Fibroblast of the aortic adventitia (primary cell): ENCODE results near the gene PNMA5. TPM values are rescaled to one million over a fixed set of nuclear protein-coding genes. Genes with fewer than 3 reads are reported as not detected.
"Not testable (repeated sequence)": the region's sequence is repeated elsewhere in the genome, so short reads cannot be mapped to it uniquely, and the experiment has no call there.

Source experiments
- DNase-seq: peaks from one replicate; pipeline ENCODE4 v3.0.0-alpha.2; 2010; ENCODE audit warnings: low read depth
- H3K4me3 ChIP-seq: 2 replicates; pipeline ENCODE4 v1.5.1; 2011; ENCODE audit warnings: low read depth, mild to moderate bottlenecking, control low read depth, low read length, moderate library complexity
- total RNA-seq: library from RNA; depleted of rRNA; stranded (reverse); fragments of >200 nt; gene quantifications from 2 replicates; pipeline ENCODE4 v1.2.3, GENCODE V29; 2012; ENCODE audit warnings: low replicate concordance
- TF ChIP-seq, protein P1 (sequence below): IDR thresholded peaks from 2 replicates; pipeline ENCODE4 v1.5.1; 2011; ENCODE audit warnings: mild to moderate bottlenecking, low read length, control low read depth, inconsistent platforms; ENCODE audit not compliant: insufficient read depth

PNMA5 gene
- not detected in 2 replicates for total RNA-seq

DNA sequence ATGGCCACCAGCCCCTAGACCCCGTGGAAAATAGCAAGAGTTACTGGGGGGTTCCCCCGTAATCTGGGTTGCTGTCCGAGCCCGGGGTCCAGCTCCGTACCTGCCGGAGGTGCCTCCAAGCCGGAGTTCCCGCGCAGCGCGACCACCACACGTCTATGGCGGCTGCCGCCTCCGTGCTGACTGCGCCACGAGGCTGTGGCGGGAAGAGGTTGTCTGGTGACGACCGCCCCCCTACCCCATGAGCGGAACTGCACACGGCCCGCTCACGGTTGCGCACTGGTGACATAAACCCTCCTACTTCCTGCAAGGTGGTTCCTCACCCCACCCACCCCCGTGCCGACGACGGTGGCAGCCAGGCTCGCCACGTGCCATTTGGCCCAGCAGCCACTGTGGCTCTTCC lies at the start of gene PNMA5:
TSS of gene PNMA5 (minus strand) at position 184 of the 400 bp plus-strand sequence. CDS start 2,518 bp downstream, outside the sequence.
- no peak within 1 kb of the TSS for H3K4me3 ChIP-seq
- no peak for DNase-seq
- TF ChIP-seq, protein P1, sequence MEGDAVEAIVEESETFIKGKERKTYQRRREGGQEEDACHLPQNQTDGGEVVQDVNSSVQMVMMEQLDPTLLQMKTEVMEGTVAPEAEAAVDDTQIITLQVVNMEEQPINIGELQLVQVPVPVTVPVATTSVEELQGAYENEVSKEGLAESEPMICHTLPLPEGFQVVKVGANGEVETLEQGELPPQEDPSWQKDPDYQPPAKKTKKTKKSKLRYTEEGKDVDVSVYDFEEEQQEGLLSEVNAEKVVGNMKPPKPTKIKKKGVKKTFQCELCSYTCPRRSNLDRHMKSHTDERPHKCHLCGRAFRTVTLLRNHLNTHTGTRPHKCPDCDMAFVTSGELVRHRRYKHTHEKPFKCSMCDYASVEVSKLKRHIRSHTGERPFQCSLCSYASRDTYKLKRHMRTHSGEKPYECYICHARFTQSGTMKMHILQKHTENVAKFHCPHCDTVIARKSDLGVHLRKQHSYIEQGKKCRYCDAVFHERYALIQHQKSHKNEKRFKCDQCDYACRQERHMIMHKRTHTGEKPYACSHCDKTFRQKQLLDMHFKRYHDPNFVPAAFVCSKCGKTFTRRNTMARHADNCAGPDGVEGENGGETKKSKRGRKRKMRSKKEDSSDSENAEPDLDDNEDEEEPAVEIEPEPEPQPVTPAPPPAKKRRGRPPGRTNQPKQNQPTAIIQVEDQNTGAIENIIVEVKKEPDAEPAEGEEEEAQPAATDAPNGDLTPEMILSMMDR, result no peak

DNA sequence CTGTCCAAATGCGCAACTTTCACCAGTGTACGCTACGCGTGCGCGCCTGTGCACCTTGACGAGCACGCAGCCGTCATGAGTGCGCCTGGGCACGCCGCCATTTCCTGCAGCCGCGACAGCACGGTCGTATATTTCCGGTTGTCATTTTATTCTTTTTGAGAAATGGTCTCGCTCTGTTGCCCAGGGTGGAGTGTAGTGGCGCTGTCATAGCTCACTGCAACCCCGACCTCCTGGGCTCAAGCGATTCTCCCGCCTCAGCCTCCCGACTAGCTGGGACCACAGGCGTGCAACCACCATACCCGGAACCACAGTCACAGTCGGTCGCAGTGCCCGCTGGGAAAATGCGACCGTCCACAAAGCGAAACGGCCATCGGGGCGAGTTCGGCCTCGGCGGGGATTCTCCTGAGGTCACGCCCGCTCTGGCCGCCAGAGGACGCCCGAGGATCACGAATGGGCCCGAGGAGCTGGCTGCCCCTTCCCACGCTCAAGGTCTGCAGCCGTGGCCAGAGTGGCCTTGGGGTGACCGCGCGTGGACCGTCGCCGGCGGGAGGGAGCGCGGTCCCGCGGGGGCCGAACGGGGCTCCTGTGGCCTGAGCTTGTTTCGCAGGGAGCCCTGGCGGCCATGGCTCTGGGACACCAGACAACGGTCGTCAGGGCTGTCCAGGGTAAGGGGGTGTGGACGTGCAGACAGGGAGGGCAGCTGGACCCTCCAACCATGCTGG lies 38.6 kb upstream of the PNMA5 start:
- H3K4me3 ChIP-seq, result peak overlapping the region; percentile 37
- DNase-seq, result peak; percentile 32
- TF ChIP-seq, protein P1, result peak; percentile 72

DNA sequence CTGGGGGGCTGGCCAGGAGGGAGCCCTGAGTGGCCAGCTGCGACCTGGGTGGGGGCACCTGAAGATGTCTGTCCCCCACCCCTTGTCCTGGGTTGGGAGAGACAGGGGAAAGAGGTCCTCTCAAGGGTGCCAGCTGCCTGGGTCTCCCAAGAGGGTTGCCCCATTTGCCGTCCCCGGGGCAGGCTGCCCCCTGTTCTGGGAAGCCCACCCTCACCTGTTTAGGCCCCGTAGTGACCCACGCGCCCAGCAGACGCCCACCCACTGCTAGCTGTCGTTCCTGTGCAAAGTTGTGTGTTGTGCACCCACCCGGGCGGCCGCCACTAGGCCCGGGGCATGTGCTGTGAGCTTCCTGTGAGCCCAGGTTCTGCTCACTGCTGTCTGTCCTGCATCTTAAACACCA lies 36.9 kb upstream of the PNMA5 start:
- no peak overlapping the region for H3K4me3 ChIP-seq
- DNase-seq, result no peak
- TF ChIP-seq, protein P1, result no peak

DNA sequence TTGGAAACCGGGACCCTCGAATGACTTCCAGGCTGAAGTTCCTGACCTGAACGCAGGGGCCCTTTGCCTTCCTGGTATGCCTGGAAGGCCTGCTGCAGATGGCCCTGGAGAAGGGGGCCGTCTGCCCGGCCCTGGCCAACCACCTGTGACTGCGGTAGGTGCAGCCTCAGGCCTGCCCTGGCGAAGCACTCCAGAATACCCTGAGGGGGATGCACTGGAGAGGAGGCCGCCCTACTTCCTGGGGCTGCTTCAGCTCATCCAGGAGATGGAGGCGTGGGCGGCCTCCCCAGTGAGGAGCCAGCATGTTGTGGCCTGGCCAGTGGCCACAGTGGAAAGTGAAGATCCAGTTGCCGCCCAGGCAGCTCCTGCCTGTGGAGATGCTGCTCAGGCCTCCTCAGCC lies 36.0 kb upstream of the PNMA5 start:
- no peak for DNase-seq
- H3K4me3 ChIP-seq, result no peak overlapping the region
- TF ChIP-seq, protein P1, result no peak

DNA sequence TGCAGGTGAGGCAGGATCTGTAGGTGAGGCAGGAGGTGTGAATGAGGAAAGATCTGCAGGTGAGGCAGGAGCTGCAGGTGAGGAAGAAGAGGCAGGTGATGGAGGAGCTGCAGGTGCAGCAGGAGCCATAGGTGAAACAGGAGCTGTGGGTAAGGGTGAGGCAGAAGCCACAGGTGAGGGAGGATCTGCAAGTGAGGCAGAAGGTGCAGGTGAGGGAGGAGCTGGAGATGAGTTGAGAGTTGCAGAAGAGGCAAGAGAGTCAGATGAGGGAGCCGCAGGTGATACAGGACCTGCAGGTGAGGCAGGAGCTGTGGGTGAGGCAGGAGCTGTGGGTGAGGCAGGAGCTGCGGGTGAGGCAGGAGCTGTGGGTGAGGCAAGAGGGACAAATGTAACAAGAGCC lies 35.2 kb upstream of the PNMA5 start:
- no peak for DNase-seq
- TF ChIP-seq, protein P1, result no peak
- no peak overlapping the region for H3K4me3 ChIP-seq

DNA sequence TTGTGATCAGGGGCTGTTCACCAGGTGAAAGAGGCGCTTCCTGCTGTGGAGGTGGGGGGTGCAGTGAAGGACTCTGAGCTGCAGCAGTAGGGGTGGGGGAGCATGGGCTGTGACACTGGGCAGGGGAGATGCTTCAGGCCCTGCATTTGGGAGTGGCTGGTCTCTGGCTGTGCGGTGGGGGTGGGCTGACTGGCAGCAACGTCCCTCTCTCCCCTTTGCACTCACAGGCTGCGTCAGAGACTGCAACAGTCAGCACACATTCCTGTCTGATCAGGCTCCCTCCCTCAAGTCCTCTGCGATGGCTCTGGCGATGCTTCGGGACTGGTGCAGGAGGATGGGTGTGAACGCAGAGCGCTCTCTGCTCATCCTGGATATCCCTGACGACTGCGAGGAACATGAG lies 34.6 kb upstream of the PNMA5 start:
- H3K4me3 ChIP-seq, DNase-seq: not testable (repeated sequence)

DNA sequence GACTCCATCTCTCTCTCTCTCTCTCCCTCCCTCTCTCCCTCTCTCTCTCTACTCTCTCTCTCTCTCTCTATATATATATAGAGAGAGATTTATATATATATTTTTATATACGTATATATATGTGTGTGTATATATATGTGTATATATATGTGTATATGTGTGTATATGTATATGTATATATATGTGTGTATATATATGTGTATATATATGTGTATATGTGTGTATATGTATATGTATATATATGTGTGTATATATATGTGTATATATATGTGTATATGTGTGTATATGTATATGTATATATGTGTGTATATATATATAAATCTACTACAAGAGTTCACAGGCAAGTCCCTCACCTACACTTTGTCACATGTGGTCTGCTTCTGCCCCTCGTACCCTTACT lies 32.6 kb upstream of the PNMA5 start:
- not testable (repeated sequence) for H3K4me3 ChIP-seq, DNase-seq

DNA sequence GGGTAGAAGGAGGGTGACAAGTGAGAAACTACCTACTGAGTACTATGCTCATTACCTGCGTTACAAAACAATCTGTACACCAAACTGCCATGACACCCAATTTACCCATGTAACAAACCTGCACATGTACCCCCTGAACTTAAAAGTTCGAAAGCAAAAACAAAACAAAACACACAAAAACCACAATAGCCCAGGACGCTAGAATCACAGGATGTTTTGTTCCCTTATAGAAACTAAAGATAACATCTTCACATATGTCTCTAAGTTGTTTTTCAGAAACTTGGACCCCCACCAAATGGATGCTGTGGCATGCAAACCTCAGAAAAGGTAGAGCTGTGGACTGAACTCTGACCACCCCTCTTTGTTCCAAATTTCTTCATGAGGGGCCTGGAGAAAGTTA lies 25.2 kb upstream of the PNMA5 start:
- no peak overlapping the region for H3K4me3 ChIP-seq
- no peak for DNase-seq
- TF ChIP-seq, protein P1, result no peak

DNA sequence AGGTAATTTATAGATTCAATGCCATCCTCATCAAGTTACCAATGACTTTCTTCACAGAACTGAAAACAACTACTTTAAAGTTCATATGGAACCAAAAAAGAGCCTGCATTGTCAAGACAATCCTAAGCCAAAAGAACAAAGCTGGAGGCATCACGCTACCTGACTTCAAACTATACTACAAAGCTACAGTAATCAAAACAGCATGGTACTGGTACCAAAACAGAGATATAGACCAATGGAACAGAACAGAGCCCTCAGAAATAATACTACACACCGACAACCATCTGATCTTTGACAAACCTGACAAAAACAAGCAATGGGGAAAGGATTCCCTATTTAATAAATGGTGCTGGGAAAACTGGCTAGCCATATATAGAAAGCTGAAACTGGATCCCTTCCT lies 23.3 kb upstream of the PNMA5 start:
- H3K4me3 ChIP-seq, DNase-seq: not testable (repeated sequence)
